Nephron (organoid): ENCODE results near the gene SAV1.

ENCODE experiments used
- H3K27ac Mint-ChIP-seq, 3 experiments: 2 replicates each; pipeline ENCODE4 v1.8.0; 2020; ENCODE audit warnings: mixed read lengths in 3 of 3, mild to moderate bottlenecking in 2 of 3, moderate library complexity in 1 of 3
- H3K27me3 Mint-ChIP-seq: 2 replicates; pipeline ENCODE4 v1.8.0; 2021; ENCODE audit warnings: low read depth, mild to moderate bottlenecking, moderate library complexity, mixed read lengths
- H3K36me3 Mint-ChIP-seq: 2 replicates; pipeline ENCODE4 v1.8.0; 2020; ENCODE audit warnings: low read depth, mixed read lengths
- H3K4me1 Mint-ChIP-seq: 2 replicates; pipeline ENCODE4 v1.8.0; 2020; ENCODE audit warnings: mixed read lengths
- H3K4me3 Mint-ChIP-seq, 3 experiments: 2 replicates each; pipeline ENCODE4 v1.8.0; 2020; ENCODE audit warnings: mild to moderate bottlenecking in 3 of 3, mixed read lengths in 3 of 3, moderate library complexity in 2 of 3
- H3K9me3 Mint-ChIP-seq: 2 replicates; pipeline ENCODE4 v1.8.0; 2020; ENCODE audit warnings: mixed read lengths
- CTCF ChIP-seq, 3 experiments: fragments of 200-600 bp; sonication (generic); IDR thresholded peaks; one replicate each; pipeline ENCODE4 v1.5.0; 2021; ENCODE audit warnings: antibody characterized with exemption in 3 of 3; ENCODE audit not compliant: unreplicated experiment in 3 of 3

Gene SAV1

GRCh38 chr14:50612806-50613205 is 55.3 kb downstream of the SAV1 start:
- H3K4me3 Mint-ChIP-seq: no peak overlapping the region
- no peak for TF ChIP-seq CTCF (IDR thresholded peaks at IDR 0.05; ENCODE audit: unreplicated experiment in 3 of 3)

GRCh38 chr14:50610465-50610864 is 57.6 kb downstream of the SAV1 start:
- TF ChIP-seq CTCF (IDR thresholded peaks at IDR 0.05; ENCODE audit: unreplicated experiment in 3 of 3): no peak
- Mint-ChIP-seq H3K9me3 (no peaks in the 10 kb centered on the region), H3K27ac (no peak overlapping the region), H3K36me3 (peaks cover 1% of the 10 kb centered on the region), H3K4me3 (no peak overlapping the region), H3K4me1 (peaks cover 10% of the 10 kb centered on the region), H3K27me3 (no peaks in the 10 kb centered on the region)

More at GRCh38 chr14:50612806-50613205, 55.3 kb downstream of the SAV1 start:
- no peaks in the 10 kb centered on the region for H3K9me3 Mint-ChIP-seq
- no peak overlapping the region for H3K27ac Mint-ChIP-seq
- H3K36me3 Mint-ChIP-seq: peaks cover 4% of the 10 kb centered on the region
- H3K27me3 Mint-ChIP-seq: no peaks in the 10 kb centered on the region
- peaks cover 3% of the 10 kb centered on the region for H3K4me1 Mint-ChIP-seq

- Mint-ChIP-seq H3K36me3 (no peaks in the 10 kb centered on the region), H3K27ac (no peak overlapping the region), H3K27me3 (no peaks in the 10 kb centered on the region), H3K4me3 (no peak overlapping the region), H3K4me1 (peaks cover 10% of the 10 kb centered on the region), H3K9me3 (no peaks in the 10 kb centered on the region)
- no peak for TF ChIP-seq CTCF (IDR thresholded peaks at IDR 0.05; ENCODE audit: unreplicated experiment in 3 of 3)
Measured at GRCh38 chr14:50608302-50608851, 59.7 kb downstream of the SAV1 start.

- Mint-ChIP-seq H3K36me3 (no peaks in the 10 kb centered on the region), H3K27ac (no peak overlapping the region), H3K4me3 (no peak overlapping the region)
Measured at GRCh38 chr14:50607761-50608160, 60.3 kb downstream of the SAV1 start.

GRCh38 chr14:50607181-50607580 is 60.9 kb downstream of the SAV1 start:
- H3K4me3 Mint-ChIP-seq: no peak overlapping the region
- no peaks in the 10 kb centered on the region for H3K27me3 Mint-ChIP-seq
- peaks cover 10% of the 10 kb centered on the region for H3K4me1 Mint-ChIP-seq
- no peak for TF ChIP-seq CTCF (IDR thresholded peaks at IDR 0.05; ENCODE audit: unreplicated experiment in 3 of 3)
- no peaks in the 10 kb centered on the region for H3K36me3 Mint-ChIP-seq
- H3K9me3 Mint-ChIP-seq: no peaks in the 10 kb centered on the region
- H3K27ac Mint-ChIP-seq: no peak overlapping the region

More at GRCh38 chr14:50607761-50608160, 60.3 kb downstream of the SAV1 start:
- Mint-ChIP-seq H3K4me1 (peaks cover 10% of the 10 kb centered on the region), H3K9me3 (no peaks in the 10 kb centered on the region), H3K27me3 (no peaks in the 10 kb centered on the region)
- no peak for TF ChIP-seq CTCF (IDR thresholded peaks at IDR 0.05; ENCODE audit: unreplicated experiment in 3 of 3)

- no peaks in the 10 kb centered on the region for H3K27me3 Mint-ChIP-seq
Measured at GRCh38 chr14:50606468-50606867, 61.6 kb downstream of the SAV1 start.

More at GRCh38 chr14:50606468-50606867, 61.6 kb downstream of the SAV1 start:
- Mint-ChIP-seq H3K4me1 (peaks cover 10% of the 10 kb centered on the region), H3K36me3 (no peaks in the 10 kb centered on the region), H3K27ac (no peak overlapping the region), H3K4me3 (no peak overlapping the region), H3K9me3 (no peaks in the 10 kb centered on the region)
- no peak for TF ChIP-seq CTCF (IDR thresholded peaks at IDR 0.05; ENCODE audit: unreplicated experiment in 3 of 3)
